ENCODE results near the gene DIP2C.

DIP2C gene

GRCh38 chr10:565676-566075, 123.8 kb downstream of the DIP2C start:
- no peak for DNase-seq

DNA sequence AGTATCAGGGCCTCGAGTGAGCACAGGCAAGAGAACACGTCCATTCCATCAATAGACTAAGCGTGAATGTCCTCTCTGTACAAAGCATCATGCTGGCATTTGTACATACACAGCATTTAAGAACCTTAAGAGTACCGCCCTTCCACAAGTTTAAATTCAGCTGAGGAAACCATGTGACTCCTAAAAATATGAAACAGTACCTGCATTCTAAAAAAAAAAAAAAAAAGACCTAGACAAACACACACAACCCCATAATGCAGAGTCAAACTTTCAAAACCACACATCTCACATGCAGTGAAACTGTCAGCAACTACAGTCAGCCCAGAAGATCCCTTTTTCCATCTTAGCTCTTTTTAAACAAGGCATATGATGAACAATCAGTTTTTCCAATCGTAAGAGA, 124.3 kb downstream of the DIP2C start:
- DNase-seq, result no peak

- DNase-seq, result no peak
Observed at GRCh38 chr10:563827-564226, 125.6 kb downstream of the DIP2C start.

GRCh38 chr10:562142-562541, 127.3 kb downstream of the DIP2C start:
- no peak for DNase-seq

- DNase-seq, result no peak
Observed at GRCh38 chr10:561721-562120, 127.7 kb downstream of the DIP2C start.

GRCh38 chr10:560314-560992, 129.0 kb downstream of the DIP2C start:
- DNase-seq, result no peak

GRCh38 chr10:559767-560047, 129.8 kb downstream of the DIP2C start:
- DNase-seq, result no peak

DNA sequence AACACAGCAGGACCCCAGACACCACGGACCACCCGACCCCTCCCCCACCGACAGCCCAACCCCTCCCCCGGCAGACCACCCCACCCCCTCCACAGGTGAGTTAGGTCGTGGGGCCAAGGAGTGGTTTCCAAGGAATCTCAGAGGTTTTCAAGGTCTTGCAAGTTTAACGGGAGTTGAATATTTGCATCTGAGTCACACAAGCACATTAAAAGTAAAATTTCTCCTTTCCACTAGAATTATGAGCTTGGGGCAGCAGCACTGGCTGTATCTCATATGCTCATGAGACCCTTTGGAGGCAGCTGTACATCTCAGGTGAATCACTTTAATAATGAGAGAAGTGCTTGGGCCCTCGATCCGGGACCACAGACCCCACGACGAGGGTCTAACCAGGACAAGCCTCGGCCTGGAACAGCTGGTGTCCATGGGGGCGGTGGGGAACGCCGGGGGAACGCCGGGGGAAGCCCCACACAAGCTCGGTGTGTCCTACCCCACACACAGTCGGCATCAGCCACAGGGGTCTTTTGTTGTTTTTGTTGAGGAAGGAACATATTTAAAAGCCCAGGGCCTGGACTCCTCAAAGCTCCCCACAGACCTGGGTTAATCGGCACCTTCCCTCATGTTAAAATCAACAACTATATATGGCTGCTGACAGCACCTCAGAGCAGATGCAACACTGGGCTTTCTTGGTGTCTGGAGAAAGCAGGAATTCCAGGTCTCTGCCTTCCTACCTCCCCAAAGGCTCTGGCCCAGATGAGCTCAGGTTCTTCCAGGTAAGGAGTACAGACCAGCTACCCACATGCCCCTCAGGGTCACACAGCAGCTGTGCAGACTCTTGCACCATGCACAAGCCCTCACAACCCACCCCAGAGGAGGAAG, 130.3 kb downstream of the DIP2C start:
- DNase-seq, result no peak

GRCh38 chr10:558364-558763, 131.1 kb downstream of the DIP2C start:
- DNase-seq, result no peak

- DNase-seq, result no peak
Observed at GRCh38 chr10:557792-558328, 131.6 kb downstream of the DIP2C start.

DNA sequence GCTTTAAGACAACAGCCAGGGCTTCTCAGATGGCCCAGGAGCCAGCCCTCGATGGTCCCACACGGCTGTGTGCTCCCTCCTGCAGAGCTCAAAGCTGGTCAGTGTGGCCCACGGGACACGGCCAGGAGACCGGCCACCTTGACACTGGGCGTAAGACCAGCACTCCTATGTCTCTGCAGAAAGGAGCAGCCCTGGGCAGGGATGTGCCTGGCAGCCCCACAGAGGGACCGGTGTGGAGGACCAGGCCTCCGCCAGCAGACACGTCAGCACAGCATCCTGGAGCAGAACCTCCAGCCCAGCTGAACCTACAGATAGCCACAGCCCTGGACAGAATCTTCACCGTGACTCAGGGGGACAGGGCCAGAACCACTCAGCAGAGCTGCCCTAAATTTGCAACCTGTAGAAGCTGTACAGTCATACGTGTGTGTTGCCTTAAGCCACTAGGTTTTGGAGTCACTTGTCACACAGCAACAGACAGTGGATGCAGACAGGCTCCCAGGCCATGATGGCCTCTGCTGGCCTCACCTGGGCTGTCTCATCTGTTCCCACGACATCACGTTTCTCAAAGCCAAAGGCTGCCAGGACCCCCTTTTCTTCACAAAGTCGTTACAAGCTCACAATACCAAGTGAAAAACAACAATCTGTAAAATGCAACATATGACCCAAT, 132.4 kb downstream of the DIP2C start:
- DNase-seq, result no peak

DNA sequence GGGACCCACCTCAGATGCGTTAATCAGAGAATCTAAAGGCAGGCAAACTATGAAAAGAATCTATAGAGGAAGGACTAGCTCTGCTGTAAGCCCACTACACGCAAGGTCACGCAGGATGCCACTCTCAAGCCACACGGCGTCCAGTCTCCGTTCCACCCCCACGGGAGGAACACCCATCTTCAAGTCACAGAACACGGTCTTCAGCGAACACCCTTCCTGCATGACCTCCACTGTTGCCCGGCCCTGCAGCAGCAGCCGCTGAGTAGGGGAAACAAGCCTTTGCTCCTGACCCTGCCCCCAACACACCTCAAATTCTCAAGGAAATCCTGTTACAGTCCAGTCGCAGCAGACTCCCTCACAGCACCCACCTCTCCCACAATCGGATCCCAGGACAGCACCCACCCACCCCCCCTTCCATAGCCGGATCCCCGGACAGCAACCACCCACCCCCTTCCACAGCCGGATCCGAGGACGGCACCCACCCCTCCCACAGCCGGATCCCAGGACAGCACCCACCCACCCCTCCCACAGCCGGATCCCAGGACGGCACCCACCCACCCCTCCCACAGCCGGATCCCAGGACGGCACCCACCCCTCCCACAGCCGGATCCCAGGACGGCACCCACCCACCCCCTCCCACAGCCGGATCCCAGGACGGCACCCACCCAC, 133.7 kb downstream of the DIP2C start:
- no peak for DNase-seq

DNA sequence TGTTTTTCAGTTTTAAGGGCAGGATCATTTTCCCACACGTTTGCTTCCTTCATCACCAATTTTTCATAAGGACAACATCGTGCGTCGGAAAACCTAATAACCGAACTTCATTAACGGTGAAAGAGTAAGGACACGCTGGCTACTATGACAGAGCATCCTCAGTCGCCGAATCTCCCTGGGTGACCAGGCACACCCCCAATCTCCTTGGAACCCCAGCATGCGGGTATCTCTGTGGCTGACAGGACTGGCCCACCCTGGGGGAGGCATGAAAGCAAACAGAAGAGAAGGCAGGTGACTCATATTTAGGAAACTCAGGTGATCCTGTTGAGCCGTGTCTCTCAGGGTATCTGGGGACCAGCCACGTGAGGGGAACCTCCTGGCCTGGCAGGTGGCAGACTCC, 134.2 kb downstream of the DIP2C start:
- no peak for DNase-seq

DNA sequence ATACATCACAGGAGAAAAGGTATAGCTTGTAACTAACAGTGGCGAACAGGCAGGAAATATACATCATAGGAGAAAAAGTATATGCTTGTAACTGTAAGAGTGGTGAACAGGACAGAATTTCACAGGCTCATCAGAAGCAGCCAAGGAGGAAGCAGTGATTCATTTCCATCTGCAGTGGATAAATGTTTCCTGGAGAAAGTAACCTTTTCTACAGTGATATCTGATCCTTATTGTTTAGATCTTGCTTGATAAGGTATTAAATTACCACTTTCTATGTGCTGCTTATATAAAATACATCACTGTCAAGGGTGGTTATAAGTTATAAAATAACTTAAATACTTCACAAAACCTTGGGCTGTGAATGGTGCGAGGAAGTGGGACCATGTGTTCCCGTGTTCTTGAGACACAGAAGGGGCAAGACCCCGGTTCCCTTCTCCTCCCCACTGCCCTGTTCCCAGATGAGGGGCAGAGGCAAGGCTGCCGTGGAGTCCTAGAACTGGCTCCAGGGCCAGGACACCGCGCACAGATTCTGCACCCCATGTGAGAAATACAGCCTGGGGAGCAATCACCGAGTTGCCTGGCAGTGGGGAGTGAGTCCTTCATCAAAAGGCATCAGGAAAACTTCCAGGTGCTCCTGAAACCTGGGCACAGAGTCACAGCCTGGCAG, 135.2 kb downstream of the DIP2C start:
- DNase-seq, result no peak

DNA sequence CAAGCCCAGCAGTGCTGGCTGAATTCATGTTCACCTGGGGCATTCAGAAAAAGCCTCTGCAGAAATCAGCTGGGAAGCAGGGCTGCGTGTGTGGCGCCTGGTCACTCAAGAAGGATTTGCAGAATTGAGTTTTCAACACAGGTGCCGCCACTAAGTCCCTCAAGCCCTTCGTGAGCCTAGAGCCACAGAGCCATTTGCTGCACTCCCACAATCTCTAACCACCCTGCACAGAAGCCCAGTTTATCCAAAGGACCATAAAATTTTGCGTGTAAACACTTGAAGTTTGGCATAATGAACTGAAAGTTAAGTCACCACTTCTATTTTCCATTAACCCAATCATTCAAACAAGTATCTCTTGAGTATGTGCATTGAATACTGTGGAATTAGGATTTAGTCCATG, 136.2 kb downstream of the DIP2C start:
- no peak for DNase-seq

GRCh38 chr10:552679-553078, 136.8 kb downstream of the DIP2C start:
- DNase-seq, result no peak

GRCh38 chr10:551373-552252, 137.9 kb downstream of the DIP2C start:
- no peak for DNase-seq

GRCh38 chr10:550665-551372, 138.6 kb downstream of the DIP2C start:
- DNase-seq, result no peak

DNA sequence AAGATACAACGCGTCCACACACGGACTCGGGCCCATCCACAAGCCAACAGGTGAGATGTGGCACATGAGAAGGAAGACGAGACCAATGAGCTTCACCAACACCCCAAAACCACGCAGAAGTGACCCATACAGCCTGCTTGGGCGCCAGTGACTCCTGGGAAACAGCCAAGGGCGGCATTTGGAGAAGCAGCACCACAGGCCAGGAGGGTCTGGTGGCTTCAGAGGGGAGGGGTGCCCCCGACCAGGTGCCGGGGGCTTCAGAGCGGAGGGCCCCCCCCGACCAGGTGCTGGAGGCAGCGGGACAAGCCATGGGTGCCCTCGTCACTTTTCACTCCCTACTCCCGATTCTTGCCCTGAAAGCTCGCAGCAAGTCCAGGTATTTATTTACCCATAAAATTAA, 140.1 kb downstream of the DIP2C start:
- DNase-seq, result no peak

GRCh38 chr10:548238-548901, 141.1 kb downstream of the DIP2C start:
- no peak for DNase-seq

All from AML-193 (cell line).